HG03066 (cell line): ENCODE data around the gene UBE2J2.

Experiments
- ATAC-seq: cut with Tn5 transposase; IDR thresholded peaks from one replicate; pipeline ENCODE4 v1.9.1; 2021; ENCODE audit warnings: low read depth; ENCODE audit not compliant: unreplicated experiment

Gene UBE2J2

DNA sequence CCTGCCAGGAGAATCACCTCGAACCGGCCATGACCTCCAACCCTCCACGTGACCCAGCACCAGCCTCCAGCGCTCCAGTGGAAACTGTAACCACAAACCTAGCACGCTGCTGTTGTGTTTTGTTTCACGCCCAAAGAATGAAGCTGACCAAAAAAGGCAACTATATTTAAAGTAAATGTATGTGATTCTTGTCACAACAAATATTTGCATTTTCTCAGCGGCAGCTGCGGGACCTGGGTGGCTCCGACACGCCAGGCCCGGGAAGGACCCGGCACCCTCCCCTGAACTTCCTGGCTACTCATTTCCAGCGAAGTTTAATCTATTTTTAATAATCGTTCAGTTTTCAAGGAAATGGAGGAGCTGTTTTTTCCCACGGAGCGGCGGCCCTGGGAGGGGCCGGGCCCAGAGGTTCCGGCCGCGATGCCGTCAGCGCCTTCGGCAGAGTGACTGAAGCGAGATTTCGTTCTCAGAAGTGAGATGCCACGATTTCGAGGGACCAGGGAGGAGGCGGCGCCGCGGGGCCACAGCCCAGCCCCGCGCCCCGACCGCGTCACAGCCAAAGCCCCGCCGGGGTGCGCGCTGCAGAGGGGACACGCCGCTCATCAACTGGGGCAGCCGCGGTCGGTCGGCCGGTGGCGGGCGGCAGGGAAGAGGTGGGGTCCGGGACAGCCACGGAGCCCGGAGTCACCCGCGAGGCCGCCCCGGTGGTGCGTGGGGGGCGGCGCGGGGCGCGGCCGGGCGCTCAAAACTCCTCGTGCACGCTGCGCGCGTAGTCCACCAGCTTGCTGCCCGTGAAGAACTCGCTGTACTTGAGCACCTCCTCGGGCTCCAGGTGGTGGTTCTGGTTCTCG lies 56.7 kb downstream of the UBE2J2 start:
- ATAC-seq, result no peak

DNA sequence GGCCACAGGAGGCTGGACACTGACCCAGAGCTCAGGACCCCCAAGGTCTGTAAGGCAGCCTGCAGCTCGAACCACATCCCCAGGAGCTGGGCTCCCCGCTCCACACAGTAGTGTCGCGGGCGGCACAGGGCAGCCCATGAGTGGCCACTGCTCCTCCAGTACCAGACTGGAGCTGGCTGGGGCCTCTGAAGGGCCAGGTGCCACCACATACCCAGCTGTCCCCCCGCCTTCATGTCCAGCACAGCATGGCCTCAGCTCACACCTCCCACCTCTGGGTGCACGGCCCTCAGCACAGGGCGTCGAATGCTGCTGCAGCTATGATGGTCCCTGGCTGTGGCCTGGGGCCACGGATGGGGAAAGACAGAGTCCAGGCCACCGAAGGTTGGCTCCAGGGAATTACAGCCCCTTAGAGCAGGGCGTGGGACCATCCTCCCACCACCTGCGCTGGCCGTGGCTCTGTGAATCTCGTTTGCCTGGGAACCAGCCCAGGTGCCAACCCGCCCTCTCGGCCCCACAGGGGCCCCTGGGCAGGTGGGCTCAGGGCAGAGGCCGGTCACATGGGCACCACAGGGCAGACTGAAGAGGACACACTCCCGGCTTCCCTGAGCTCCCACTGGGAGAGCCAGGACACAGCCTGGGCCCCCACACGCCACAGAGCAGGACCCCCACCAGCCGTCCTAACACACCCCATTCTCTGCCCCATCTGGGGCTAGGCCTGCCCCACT lies 57.6 kb downstream of the UBE2J2 start:
- no peak for ATAC-seq

DNA sequence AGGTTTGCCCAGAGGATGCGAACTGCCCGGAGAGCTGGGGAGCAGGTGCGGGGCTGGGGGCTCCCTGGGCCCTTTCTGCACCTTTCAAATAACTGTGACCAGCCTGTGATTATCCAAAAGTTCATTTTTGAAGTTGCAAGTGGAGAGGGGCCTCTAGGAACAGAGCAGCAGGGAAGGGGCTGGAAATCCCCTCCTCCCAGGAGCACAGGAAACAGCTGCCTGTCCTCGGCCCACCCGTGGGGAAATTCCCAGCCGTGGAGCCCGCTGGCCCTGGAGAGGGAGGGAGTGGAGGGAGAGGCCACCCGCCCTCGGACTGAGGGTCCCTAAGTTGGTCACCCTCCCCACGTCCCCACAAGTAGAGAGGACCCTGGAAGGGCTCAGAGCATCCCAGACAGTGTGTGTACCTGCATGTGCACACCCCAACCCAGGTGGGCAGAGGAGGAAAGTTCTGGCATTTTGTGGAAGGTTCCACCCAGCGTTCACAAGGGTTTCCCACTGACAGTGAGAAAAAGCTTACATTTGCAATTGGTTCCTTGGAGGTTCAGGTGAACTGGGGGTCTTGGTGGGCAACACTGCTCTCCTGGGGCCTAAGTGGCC lies 58.5 kb downstream of the UBE2J2 start:
- no peak for ATAC-seq

DNA sequence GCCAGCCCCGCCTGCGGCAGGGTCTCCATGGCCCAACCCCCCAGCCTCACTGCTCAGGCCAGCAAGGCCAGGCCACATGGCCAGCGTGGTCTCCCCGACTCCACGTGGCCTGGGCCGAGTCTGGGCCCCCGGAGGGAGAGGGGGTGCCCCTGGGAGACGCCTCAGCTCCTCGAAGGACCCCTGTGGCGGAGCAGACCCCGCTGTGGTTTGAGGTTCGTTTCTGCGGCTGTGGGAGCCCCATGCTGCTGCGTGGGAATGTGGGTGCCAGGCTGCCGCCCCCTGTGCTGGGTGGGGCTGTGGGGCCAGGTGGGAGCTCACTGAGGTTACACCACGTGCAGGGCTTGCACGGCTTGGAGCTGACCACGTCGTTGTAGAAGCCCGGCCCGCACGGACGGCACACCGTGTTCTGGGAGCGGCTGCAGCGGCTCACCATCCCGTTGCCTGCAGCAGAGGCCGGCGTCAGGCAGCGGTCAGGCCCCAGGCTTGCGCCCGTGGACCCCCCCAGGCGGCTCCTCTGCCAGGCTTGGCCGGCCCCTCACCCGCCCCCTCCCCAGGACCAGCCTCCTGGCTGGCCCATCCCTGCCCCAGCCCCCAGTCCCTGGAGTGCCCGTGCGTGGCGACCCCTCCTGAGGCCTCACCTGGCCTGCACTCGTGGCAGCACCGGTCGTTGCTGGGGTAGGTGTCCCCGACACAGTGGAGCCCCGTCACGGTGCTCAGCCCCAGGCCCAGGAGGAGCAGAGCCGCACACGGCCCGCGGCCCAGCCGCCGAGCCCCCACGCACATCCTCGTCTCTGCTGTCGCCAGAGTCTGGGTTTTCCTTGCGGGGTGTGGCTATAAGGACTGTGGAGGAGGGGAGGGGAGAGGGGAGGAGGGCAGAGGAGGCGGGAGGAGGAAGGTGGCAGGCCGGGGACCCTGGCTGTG lies 60.0 kb downstream of the UBE2J2 start, which contains the start of gene TNFRSF4:
Gene TNFRSF4, minus strand, starts transcription at position 809 of the 921 bp plus-strand sequence. Its CDS starts 26 bp downstream, at position 783.
- ATAC-seq, result no peak

DNA sequence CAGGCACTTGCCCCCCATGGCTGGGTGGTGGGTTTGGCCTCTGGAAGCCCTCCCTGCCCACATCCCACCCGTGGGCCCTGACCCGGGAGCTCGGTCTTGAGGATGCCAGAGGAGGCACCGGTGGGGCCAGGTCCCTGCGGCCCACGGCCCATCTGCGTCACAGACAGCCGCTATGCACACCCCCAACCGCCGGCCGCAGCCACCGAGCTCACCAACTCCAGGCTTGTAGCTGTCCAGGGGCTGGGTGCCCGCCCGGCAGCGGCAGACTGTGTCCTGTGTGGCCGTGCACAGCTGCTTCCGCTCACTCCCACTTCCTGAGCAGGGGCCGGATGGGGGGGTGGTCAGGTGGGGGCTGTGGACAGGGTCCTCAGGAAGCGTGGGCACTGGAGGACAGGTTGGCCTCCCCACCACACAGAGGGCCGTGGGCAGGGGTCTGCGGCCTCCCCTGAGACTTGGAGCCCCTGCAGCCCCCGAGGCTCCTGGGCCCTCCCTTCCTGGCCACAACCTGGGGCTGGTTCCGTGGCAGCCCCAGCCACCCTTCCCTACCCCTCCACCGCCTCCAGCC lies 60.8 kb downstream of the UBE2J2 start:
- no peak for ATAC-seq

DNA sequence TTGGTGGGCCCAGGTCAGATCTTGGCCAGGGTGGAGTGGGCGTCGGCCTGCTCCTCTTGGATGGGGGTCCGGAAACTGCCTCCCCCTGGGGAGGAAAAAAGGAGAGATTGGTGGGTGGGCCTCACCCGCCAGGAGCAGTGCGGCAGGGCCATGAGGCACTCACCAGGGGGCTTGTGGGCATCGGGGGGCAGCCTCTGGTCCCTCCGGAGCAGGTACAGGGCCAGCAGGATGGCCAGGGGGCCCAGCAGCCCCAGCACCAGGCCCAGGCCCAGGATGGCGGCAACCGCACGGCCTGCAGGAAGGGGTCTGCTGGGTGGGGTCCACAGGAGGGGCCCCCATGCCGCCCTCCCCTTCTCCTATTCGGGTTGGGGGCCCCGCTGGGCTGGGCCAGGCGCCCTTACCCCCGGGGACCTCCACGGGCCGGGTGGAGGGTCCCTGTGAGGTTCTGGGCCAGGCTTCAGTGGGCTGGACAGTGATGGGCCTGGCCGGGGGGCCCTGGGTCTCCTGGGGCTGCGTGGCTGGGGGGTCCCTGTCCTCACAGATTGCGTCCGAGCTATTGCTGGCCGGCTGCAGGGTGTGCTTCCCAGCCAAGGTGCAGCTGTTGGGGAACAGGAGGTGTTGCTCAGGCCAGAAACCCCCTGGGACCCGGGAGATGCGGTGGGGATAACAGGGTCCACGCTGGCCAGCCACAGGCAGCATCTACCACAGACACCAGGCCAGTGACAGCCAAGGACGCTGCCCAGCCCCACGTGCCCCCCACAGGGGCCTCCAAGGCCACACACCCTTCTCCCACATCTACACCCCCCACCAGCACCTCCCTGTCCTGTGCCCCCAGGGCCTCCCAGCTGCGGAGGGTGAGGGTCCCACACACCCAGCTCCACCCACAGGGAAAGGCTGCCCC lies 61.9 kb downstream of the UBE2J2 start:
- ATAC-seq, result no peak

DNA sequence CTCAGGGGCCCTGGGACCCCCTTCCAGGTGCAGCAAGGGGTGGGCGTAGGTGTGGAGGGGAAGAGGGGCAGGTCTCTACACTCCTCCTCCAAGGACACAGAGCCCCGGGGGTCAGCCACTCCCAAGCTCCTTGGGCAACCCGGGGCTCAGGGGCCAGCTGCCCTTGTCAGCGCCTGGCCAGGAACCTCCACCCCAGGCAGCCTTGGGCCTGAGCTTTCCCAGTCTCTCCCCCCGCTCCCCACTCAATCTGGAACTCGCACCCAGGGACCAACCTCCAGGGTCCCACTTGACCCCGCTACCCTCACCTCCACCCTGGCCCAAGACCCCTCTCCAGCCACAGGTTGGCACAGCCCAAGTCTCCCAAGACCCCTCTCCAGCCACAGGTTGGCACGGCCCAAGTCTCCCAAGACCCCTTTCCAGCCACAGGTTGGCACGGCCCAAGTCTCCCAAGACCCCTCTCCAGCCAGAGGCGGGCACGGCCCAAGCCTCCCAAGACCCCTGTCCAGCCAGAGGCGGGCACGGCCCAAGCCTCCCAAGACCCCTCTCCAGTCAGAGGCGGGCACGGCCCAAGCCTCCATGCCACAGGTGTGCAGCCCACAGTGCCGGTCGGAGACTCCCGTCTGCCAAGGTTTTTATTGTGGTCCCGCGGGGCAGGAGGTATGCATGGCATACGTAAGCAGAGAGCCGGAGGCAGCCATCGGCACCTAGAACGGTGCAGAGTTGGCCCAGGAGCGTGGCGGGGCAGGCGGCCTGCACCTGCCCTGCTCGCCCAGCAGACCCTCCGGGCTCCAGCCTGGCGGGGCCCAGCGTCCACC lies 62.7 kb downstream of the UBE2J2 start:
- no peak for ATAC-seq

DNA sequence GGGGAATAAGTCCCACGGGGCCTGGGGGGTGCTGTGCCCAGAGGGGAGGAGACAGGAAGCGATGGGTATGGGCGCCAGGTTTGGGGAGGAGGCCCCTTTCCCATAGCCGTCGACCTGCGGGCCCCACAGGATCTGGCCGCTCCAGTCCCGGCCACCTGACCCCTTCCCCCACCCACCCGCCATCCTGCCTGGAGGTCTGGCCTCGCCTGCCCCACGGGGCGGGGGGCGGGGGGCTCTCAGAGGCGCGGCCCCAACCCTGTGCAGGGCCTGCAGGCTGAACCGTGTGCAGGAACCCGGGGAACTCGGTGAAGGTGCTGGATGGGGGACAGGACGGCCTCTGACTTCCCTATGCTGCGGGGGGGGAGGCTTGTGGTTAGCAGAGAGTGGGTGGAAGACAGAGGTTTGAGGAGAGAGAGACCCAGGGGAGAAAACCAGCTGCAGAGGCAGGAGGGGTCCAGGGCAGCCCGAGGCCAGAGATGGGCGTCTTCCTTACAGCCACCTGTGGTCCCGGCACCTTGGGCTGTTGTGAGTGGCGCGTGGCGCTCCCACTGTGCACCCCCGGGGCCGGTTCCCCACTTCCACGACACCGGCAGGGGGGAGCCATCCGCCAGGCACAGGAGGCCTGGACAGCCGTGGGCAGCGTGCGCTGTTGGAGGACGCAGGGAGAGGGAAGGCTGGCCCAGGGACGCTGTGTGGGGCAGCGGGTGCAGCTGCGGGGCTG lies 64.8 kb downstream of the UBE2J2 start:
- no peak for ATAC-seq

DNA sequence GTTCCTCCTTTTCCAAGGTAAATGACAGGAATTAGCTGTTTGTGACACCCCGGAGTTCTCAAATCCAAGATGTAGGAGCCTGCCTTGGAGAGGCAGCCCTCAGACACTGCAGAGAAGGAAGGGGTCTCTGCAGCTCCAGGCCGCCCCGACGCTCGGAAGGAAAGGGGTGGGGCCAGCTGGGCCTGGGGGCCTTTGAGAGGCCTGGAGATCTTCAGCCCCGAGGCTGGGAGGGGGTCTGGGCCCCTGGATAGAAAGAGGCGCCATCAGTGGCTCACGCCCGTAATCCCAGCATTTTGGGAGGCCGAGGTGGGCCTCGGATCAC lies 66.1 kb downstream of the UBE2J2 start:
- no peak for ATAC-seq

DNA sequence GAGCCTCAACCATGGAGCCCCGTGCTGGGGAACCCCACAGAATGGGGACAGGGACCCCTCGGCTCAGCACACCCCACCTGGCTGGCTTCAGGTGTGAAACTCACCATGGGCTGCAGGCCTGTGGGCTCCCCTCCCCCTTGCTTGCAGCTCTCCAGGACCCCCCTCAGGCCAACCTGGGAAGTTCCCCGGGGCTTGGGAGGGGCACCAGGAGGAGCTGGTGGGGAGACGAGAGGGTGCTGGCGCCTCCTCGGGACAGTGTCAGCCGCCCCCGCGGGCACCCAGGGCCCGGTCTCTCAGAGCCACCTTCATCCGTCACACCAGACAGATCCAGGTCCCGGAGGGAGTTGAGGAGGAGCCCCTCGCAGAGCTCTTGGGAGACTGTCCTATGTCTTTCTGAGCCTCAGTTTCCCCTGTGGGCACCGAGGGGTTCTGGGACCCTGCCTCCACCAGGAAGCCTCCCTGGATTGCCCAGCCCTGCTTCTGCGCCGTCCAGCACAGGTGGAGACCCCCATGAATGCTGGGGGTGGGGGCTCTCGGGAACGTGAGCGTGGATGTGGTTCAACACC lies 66.6 kb downstream of the UBE2J2 start:
- no peak for ATAC-seq

DNA sequence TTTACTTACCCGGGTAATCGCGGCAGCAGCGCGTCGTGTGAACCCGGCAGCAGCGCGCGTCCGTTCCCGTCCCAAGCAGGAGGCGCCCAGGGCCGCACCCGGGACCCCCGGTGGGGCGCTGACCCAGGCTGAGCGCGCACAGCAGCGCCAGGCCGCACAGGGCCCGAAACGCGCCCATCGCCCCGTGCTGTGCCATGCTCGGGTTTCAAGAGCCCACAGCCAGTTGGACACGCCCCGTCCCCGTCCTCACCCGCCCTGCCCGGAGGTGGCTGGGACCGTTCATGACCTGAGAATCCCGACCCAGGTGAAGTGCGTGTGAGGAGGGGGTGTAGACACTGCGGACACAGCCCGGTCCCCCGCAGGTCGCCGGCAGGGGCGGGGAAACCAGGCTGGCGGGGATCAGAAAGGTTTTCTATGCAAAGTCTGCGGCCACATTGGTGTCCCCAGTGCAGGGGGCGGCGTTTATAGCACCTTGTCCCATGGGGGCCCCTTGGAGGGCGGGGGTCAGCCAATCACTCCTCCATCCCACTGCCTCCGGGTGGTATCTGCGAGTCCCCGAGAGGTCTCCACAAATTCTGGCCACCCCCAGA lies 67.2 kb downstream of the UBE2J2 start, which contains the start of gene TNFRSF18:
Gene TNFRSF18, minus strand, starts transcription at position 217 of the 590 bp plus-strand sequence. Its CDS starts 21 bp downstream, at position 196.
- ATAC-seq, result no peak

DNA sequence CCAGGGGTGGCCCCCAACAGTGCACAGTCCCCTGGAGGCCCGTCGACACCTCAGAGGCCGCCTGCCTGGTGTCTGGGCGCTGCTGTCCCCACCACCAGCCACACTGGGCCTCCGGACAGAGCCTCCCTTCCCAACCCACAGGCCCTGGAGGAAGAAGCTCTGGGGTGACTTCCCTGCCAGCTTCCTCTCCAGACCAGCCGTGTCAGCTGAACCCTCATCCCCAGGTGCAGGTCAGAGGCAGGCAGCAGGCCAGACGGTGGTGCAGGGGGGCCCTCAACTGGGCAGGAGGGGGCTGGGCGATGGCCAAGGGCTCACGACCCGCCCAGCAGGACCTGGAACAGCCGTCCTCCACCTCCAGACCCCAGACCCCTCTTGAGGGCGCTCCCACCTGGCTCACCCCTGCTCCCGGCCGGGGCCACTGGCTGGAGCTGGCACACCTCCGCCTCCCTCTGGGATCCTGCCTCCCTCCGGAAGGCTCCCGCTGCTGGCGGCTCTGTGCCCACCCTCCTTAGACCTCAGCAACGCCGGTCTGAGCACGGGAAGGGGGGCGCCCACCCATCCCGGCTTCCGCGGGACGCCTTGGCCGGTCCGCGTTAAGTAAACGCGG lies 67.8 kb downstream of the UBE2J2 start:
- ATAC-seq, result no peak

DNA sequence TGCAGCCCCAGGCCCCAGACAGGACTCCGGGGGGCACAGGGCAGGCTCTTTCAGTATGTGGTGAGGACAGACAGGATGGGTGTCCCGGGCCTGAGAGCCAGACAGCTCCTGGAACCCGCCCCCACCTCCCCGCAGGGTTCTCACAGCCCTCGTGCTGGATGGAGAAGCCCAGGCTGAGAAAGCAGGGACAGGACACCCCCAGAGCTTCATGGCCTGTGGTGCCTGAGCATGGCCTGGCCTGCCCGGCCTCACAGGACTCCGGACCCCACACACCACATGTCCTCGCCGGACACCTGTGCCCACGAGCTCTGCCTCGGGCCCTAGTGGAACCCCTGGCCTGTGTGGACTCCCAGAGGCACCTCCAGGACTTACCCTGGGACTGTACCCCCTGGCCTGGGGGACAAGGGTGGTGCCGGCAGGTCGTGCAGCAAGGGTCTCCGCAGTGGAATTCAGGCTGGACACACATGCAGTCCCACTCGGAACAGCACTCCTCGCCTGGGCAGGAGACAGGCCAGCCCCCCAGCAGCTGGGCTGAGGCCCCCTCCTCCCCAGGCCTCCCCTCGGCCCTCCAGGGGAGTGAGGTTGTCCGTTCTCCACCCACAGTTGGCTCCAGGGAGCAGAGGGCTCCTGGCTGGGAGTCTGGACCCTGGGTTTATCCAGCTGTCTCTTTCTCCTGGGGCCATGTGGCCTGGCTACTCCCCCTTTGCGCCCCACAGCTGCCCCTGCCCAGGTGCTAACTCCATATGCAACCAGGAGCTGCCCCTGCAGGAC lies 68.5 kb downstream of the UBE2J2 start:
- ATAC-seq, result no peak

DNA sequence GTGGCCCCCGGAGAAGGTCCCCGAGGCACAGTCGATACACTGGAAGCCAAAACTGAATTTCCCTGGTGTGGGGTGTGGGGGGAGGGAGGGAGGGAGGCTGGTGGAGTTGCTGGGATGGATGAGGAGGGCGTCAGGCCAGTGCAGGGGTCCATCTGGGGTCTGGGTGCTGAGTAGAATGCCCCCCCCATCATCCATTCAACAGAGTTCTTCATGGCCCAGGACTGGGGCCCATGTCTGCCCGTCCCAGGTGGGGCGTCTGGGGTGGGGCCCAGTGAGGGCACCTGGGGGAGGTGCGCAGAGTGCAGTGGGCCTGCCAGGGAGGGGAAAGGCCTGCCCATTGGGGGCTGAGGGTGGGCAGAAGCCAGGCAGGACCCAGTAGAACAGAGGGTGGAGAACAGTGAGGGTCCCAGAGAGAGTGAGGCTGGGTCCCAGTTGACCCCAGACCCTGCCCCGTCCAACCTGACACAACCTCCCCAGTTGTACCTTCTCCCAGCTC lies 69.2 kb downstream of the UBE2J2 start:
- ATAC-seq, result no peak
